T-helper 1 cell treated with Interleukin-12 subunit alpha and Interleukin-12 subunit beta and Interleukin-4 antibody, amounts not matched to agents 30 μg/mL and 1 μg/mL, for 36 hours (primary cell): ENCODE measurements around the gene P4HTM.
A peak's percentile ranks its signal among the peaks of the same experiment; 100 is the strongest.

Experiments used
- H3K27ac Mint-ChIP-seq: one replicate; pipeline ENCODE4 v1.8.0; 2021; ENCODE audit warnings: mild to moderate bottlenecking, mixed read lengths
- H3K27me3 Mint-ChIP-seq: one replicate; pipeline ENCODE4 v1.8.0; 2021; ENCODE audit warnings: low read depth, mixed read lengths
- H3K36me3 Mint-ChIP-seq: one replicate; pipeline ENCODE4 v1.8.0; 2021; ENCODE audit warnings: low read depth, mixed read lengths
- H3K4me1 Mint-ChIP-seq: one replicate; pipeline ENCODE4 v1.8.0; 2021; ENCODE audit warnings: low read depth, mixed read lengths
- H3K4me3 Mint-ChIP-seq: one replicate; pipeline ENCODE4 v1.8.0; 2021; ENCODE audit warnings: mild to moderate bottlenecking, moderate library complexity, mixed read lengths
- H3K9me3 Mint-ChIP-seq: one replicate; pipeline ENCODE4 v1.8.0; 2021; ENCODE audit warnings: mixed read lengths

The P4HTM gene

GRCh38 chr3:48966876-48967361 lies 23.1 kb upstream of the P4HTM start:
- H3K4me1 Mint-ChIP-seq, result peaks cover 11% of the 10 kb centered on the region
- peaks cover 43% of the 10 kb centered on the region for H3K36me3 Mint-ChIP-seq
- no peak overlapping the region for H3K4me3 Mint-ChIP-seq
- no peak overlapping the region for H3K27ac Mint-ChIP-seq
- no peaks in the 10 kb centered on the region for H3K9me3 Mint-ChIP-seq
- no peaks in the 10 kb centered on the region for H3K27me3 Mint-ChIP-seq

- no peak overlapping the region for H3K27ac Mint-ChIP-seq
- peaks cover 43% of the 10 kb centered on the region for H3K36me3 Mint-ChIP-seq
- no peak overlapping the region for H3K4me3 Mint-ChIP-seq
- no peaks in the 10 kb centered on the region for H3K9me3 Mint-ChIP-seq
- peaks cover 9% of the 10 kb centered on the region for H3K4me1 Mint-ChIP-seq
- H3K27me3 Mint-ChIP-seq, result no peaks in the 10 kb centered on the region
These were observed 19.5 kb upstream of the P4HTM start for GRCh38 chr3:48970586-48970985.

- peaks cover 35% of the 10 kb centered on the region for H3K36me3 Mint-ChIP-seq
- no peak overlapping the region for H3K27ac Mint-ChIP-seq
- no peaks in the 10 kb centered on the region for H3K9me3 Mint-ChIP-seq
- no peak overlapping the region for H3K4me3 Mint-ChIP-seq
- H3K4me1 Mint-ChIP-seq, result peaks cover 4% of the 10 kb centered on the region
- H3K27me3 Mint-ChIP-seq, result no peaks in the 10 kb centered on the region
These were observed 15.8 kb upstream of the P4HTM start for GRCh38 chr3:48974076-48974864.

- H3K4me1 Mint-ChIP-seq, result peaks cover 2% of the 10 kb centered on the region
- no peaks in the 10 kb centered on the region for H3K9me3 Mint-ChIP-seq
- H3K27me3 Mint-ChIP-seq, result no peaks in the 10 kb centered on the region
- no peak overlapping the region for H3K27ac Mint-ChIP-seq
- peaks cover 38% of the 10 kb centered on the region for H3K36me3 Mint-ChIP-seq
- no peak overlapping the region for H3K4me3 Mint-ChIP-seq
These were observed 10.6 kb upstream of the P4HTM start for GRCh38 chr3:48979451-48979850.

GRCh38 chr3:48980295-48980694 lies 9.7 kb upstream of the P4HTM start:
- Mint-ChIP-seq H3K27ac (no peak overlapping the region), H3K4me3 (no peak overlapping the region), H3K9me3 (no peaks in the 10 kb centered on the region), H3K36me3 (peaks cover 33% of the 10 kb centered on the region), H3K4me1 (peaks cover 2% of the 10 kb centered on the region), H3K27me3 (no peaks in the 10 kb centered on the region)

GRCh38 chr3:48982016-48982415 lies 8.0 kb upstream of the P4HTM start:
- no peak overlapping the region for H3K27ac Mint-ChIP-seq
- no peak overlapping the region for H3K4me3 Mint-ChIP-seq
- peaks cover 42% of the 10 kb centered on the region for H3K36me3 Mint-ChIP-seq
- H3K27me3 Mint-ChIP-seq, result no peaks in the 10 kb centered on the region
- no peaks in the 10 kb centered on the region for H3K9me3 Mint-ChIP-seq
- H3K4me1 Mint-ChIP-seq, result peaks cover 2% of the 10 kb centered on the region

- no peak overlapping the region for H3K27ac Mint-ChIP-seq
These were observed 7.4 kb upstream of the P4HTM start for GRCh38 chr3:48982686-48983085.

GRCh38 chr3:48983096-48983495 lies 6.9 kb upstream of the P4HTM start:
- Mint-ChIP-seq H3K36me3 (peaks cover 42% of the 10 kb centered on the region), H3K9me3 (no peaks in the 10 kb centered on the region), H3K27me3 (no peaks in the 10 kb centered on the region), H3K4me3 (no peak overlapping the region), H3K27ac (no peak overlapping the region), H3K4me1 (peaks cover 6% of the 10 kb centered on the region)

More at GRCh38 chr3:48982686-48983085, 7.4 kb upstream of the P4HTM start:
- H3K4me1 Mint-ChIP-seq, result peaks cover 3% of the 10 kb centered on the region
- no peaks in the 10 kb centered on the region for H3K27me3 Mint-ChIP-seq
- H3K36me3 Mint-ChIP-seq, result peaks cover 42% of the 10 kb centered on the region
- no peaks in the 10 kb centered on the region for H3K9me3 Mint-ChIP-seq
- no peak overlapping the region for H3K4me3 Mint-ChIP-seq

GRCh38 chr3:48984663-48985062 lies 5.4 kb upstream of the P4HTM start:
- no peaks in the 10 kb centered on the region for H3K9me3 Mint-ChIP-seq
- H3K27me3 Mint-ChIP-seq, result no peaks in the 10 kb centered on the region
- H3K4me3 Mint-ChIP-seq, result no peak overlapping the region
- H3K36me3 Mint-ChIP-seq, result peaks cover 35% of the 10 kb centered on the region
- H3K27ac Mint-ChIP-seq, result no peak overlapping the region
- peaks cover 15% of the 10 kb centered on the region for H3K4me1 Mint-ChIP-seq

GRCh38 chr3:48985831-48986376 lies 4.1 kb upstream of the P4HTM start:
- H3K4me3 Mint-ChIP-seq, result no peak overlapping the region
- H3K9me3 Mint-ChIP-seq, result no peaks in the 10 kb centered on the region
- H3K27me3 Mint-ChIP-seq, result no peaks in the 10 kb centered on the region
- H3K4me1 Mint-ChIP-seq, result peaks cover 18% of the 10 kb centered on the region
- peak overlapping the region; percentile 32 for H3K27ac Mint-ChIP-seq
- H3K36me3 Mint-ChIP-seq, result peaks cover 33% of the 10 kb centered on the region

GRCh38 chr3:48989126-48989795 lies 780 bp upstream of the P4HTM start:
- H3K9me3 Mint-ChIP-seq, result no peaks in the 10 kb centered on the region
- peaks cover 33% of the 10 kb centered on the region for H3K4me1 Mint-ChIP-seq
- H3K27ac Mint-ChIP-seq, result peak overlapping the region; percentile 83
- H3K27me3 Mint-ChIP-seq, result no peaks in the 10 kb centered on the region
- peaks cover 24% of the 10 kb centered on the region for H3K36me3 Mint-ChIP-seq
- H3K4me3 Mint-ChIP-seq, result peak overlapping the region; percentile 91

- Mint-ChIP-seq H3K9me3 (no peaks in the 10 kb centered on the region), H3K27ac (peak overlapping the region; percentile 91), H3K36me3 (peaks cover 15% of the 10 kb centered on the region), H3K4me1 (peaks cover 37% of the 10 kb centered on the region), H3K27me3 (no peaks in the 10 kb centered on the region), H3K4me3 (peak overlapping the region; percentile 92)
These were observed 812 bp downstream of the P4HTM start for GRCh38 chr3:48990636-48991469.

- H3K4me1 Mint-ChIP-seq, result peaks cover 37% of the 10 kb centered on the region
- H3K9me3 Mint-ChIP-seq, result no peaks in the 10 kb centered on the region
- H3K4me3 Mint-ChIP-seq, result peak overlapping the region; percentile 92
- no peaks in the 10 kb centered on the region for H3K27me3 Mint-ChIP-seq
- H3K36me3 Mint-ChIP-seq, result peaks cover 10% of the 10 kb centered on the region
- no peak overlapping the region for H3K27ac Mint-ChIP-seq
These were observed 2.0 kb downstream of the P4HTM start for GRCh38 chr3:48991851-48992545.

- H3K27ac Mint-ChIP-seq, result no peak overlapping the region
- H3K9me3 Mint-ChIP-seq, result no peaks in the 10 kb centered on the region
- peaks cover 32% of the 10 kb centered on the region for H3K4me1 Mint-ChIP-seq
- no peak overlapping the region for H3K4me3 Mint-ChIP-seq
- H3K36me3 Mint-ChIP-seq, result peaks cover 8% of the 10 kb centered on the region
- H3K27me3 Mint-ChIP-seq, result no peaks in the 10 kb centered on the region
These were observed 3.8 kb downstream of the P4HTM start for GRCh38 chr3:48993834-48994233.
